Neural progenitor cell (in vitro differentiated cells): ENCODE data around the gene DND1. TPM values are rescaled to one million over a fixed set of nuclear protein-coding genes. Genes with fewer than 3 reads are reported as not detected.
A peak's percentile ranks its signal among the peaks of the same experiment; 100 is the strongest.

Source experiments
- DNase-seq: peaks from one replicate; pipeline ENCODE4 v3.0.0-alpha.2; 2016; ENCODE audit warnings: low spot score
- H2AFZ ChIP-seq: fragments of 200-600 bp; sonication (generic); replicated peaks from 2 replicates; pipeline ENCODE4 v1.6.1; 2016; ENCODE audit warnings: antibody characterized with exemption
- H3F3A ChIP-seq: fragments of 200-600 bp; sonication (generic); 2 replicates; pipeline ENCODE4 v1.6.1; 2016; ENCODE audit warnings: antibody characterized with exemption, low read depth
- H3K27ac ChIP-seq: fragments of 200-600 bp; sonication (generic); 2 replicates; pipeline ENCODE4 v1.5.1; 2016; ENCODE audit warnings: mild to moderate bottlenecking
- H3K27me3 ChIP-seq: fragments of 200-600 bp; sonication (generic); 2 replicates; pipeline ENCODE4 v1.6.1; 2016; ENCODE audit warnings: mild to moderate bottlenecking, moderate library complexity
- H3K36me3 ChIP-seq: fragments of 200-600 bp; sonication (generic); 2 replicates; pipeline ENCODE4 v1.5.1; 2016
- H3K4me1 ChIP-seq: fragments of 200-600 bp; sonication (generic); 2 replicates; pipeline ENCODE4 v1.6.1; 2016; ENCODE audit warnings: mixed run types
- H3K4me2 ChIP-seq: fragments of 200-600 bp; sonication (generic); 2 replicates; pipeline ENCODE4 v1.6.1; 2016
- H3K4me3 ChIP-seq: fragments of 200-600 bp; sonication (generic); 2 replicates; pipeline ENCODE4 v1.5.1; 2016
- H3K79me2 ChIP-seq: fragments of 200-600 bp; sonication (generic); 2 replicates; pipeline ENCODE4 v1.6.1; 2016; ENCODE audit warnings: low read depth
- H3K9ac ChIP-seq: fragments of 200-600 bp; sonication (generic); 2 replicates; pipeline ENCODE4 v1.6.1; 2016
- H3K9me3 ChIP-seq: fragments of 200-600 bp; sonication (generic); 2 replicates; pipeline ENCODE4 v1.5.1; 2016; ENCODE audit warnings: low read depth
- H4K20me1 ChIP-seq: fragments of 200-600 bp; sonication (generic); 2 replicates; pipeline ENCODE4 v1.6.1; 2016; ENCODE audit warnings: low read depth
- H3K27ac Mint-ChIP-seq: 3 replicates; pipeline ENCODE4 v1.8.0; 2021; ENCODE audit warnings: mixed read lengths
- H3K27me3 Mint-ChIP-seq: 2 replicates; pipeline ENCODE4 v1.8.0; 2022; ENCODE audit warnings: low read depth, mild to moderate bottlenecking, inconsistent platforms, moderate library complexity, mixed read lengths; ENCODE audit not compliant: insufficient read depth
- H3K36me3 Mint-ChIP-seq: 3 replicates; pipeline ENCODE4 v1.8.0; 2021; ENCODE audit warnings: mixed read lengths
- H3K4me1 Mint-ChIP-seq: 3 replicates; pipeline ENCODE4 v1.8.0; 2021; ENCODE audit warnings: mixed read lengths
- H3K4me3 Mint-ChIP-seq: 3 replicates; pipeline ENCODE4 v1.8.0; 2021; ENCODE audit warnings: mild to moderate bottlenecking, moderate library complexity, mixed read lengths
- H3K9me3 Mint-ChIP-seq: 3 replicates; pipeline ENCODE4 v1.8.0; 2020; ENCODE audit warnings: mixed read lengths
- EZH2 ChIP-seq: fragments of 200-600 bp; sonication (generic); IDR thresholded peaks from 2 replicates; pipeline ENCODE4 v1.6.1; 2017; ENCODE audit warnings: antibody characterized with exemption, mild to moderate bottlenecking, moderate library complexity
- EZH2phosphoT487 ChIP-seq: fragments of 200-600 bp; sonication (generic); IDR thresholded peaks from 2 replicates; pipeline ENCODE4 v1.6.1; 2017; ENCODE audit warnings: antibody characterized with exemption
- total RNA-seq: library from RNA; depleted of rRNA; stranded (reverse); fragments of >200 nt; gene quantifications from 2 replicates; pipeline ENCODE4 v1.2.3, GENCODE V29; 2015; ENCODE audit warnings: low replicate concordance
- TF ChIP-seq, protein P1 (sequence below): fragments of 200-600 bp; sonication (generic); IDR thresholded peaks from 2 replicates; pipeline ENCODE4 v1.5.1; 2017; ENCODE audit warnings: antibody characterized with exemption, mild to moderate bottlenecking

Gene DND1
- total RNA-seq, 1 donor from 2014 or later = 0.37 TPM

DNA sequence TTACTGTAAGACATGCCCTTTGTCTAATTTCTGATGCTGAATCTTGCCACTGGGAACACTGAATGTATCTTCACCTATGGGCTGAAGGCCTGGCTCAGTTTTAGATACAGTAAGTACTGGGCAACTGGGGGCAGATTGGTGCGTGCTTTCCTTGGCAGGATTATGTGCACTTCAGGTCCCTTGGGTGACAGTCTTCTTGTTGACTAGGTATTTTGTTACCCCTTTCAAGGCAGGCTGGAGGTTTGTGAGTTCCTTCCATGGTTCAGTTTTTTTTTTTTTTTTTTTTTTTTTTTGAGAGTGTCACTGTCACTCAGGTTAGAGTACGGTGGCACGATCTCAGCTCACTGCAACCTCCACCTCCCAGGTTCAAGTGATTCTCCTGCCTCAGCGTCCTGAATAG lies 34.4 kb upstream of the DND1 start:
- no peak overlapping the region for H3K4me3 ChIP-seq
- H3K27me3 Mint-ChIP-seq = peaks cover 13% of the 10 kb centered on the region
- H3K4me2 ChIP-seq = no peak overlapping the region
- H3K4me1 Mint-ChIP-seq = peaks cover 14% of the 10 kb centered on the region
- no peak overlapping the region for H3K9ac ChIP-seq
- no peak for TF ChIP-seq EZH2
- TF ChIP-seq, protein P1, sequence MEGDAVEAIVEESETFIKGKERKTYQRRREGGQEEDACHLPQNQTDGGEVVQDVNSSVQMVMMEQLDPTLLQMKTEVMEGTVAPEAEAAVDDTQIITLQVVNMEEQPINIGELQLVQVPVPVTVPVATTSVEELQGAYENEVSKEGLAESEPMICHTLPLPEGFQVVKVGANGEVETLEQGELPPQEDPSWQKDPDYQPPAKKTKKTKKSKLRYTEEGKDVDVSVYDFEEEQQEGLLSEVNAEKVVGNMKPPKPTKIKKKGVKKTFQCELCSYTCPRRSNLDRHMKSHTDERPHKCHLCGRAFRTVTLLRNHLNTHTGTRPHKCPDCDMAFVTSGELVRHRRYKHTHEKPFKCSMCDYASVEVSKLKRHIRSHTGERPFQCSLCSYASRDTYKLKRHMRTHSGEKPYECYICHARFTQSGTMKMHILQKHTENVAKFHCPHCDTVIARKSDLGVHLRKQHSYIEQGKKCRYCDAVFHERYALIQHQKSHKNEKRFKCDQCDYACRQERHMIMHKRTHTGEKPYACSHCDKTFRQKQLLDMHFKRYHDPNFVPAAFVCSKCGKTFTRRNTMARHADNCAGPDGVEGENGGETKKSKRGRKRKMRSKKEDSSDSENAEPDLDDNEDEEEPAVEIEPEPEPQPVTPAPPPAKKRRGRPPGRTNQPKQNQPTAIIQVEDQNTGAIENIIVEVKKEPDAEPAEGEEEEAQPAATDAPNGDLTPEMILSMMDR = no peak
- TF ChIP-seq EZH2phosphoT487 = no peak
- no peak overlapping the region for H3K27ac ChIP-seq
- H3K9me3 Mint-ChIP-seq = peaks cover 4% of the 10 kb centered on the region
- H3K27ac Mint-ChIP-seq = no peak overlapping the region
- peaks cover 27% of the 10 kb centered on the region for H3K27me3 ChIP-seq
- no peaks in the 10 kb centered on the region for H3K9me3 ChIP-seq
- H2AFZ ChIP-seq = no peak overlapping the region
- no peak for DNase-seq
- H3K36me3 ChIP-seq = peaks cover 16% of the 10 kb centered on the region
- H3K36me3 Mint-ChIP-seq = peaks cover 22% of the 10 kb centered on the region
- peaks cover 15% of the 10 kb centered on the region for H3F3A ChIP-seq
- no peaks in the 10 kb centered on the region for H3K79me2 ChIP-seq
- no peaks in the 10 kb centered on the region for H3K4me1 ChIP-seq
- H4K20me1 ChIP-seq = no peaks in the 10 kb centered on the region
- H3K4me3 Mint-ChIP-seq = no peak overlapping the region

DNA sequence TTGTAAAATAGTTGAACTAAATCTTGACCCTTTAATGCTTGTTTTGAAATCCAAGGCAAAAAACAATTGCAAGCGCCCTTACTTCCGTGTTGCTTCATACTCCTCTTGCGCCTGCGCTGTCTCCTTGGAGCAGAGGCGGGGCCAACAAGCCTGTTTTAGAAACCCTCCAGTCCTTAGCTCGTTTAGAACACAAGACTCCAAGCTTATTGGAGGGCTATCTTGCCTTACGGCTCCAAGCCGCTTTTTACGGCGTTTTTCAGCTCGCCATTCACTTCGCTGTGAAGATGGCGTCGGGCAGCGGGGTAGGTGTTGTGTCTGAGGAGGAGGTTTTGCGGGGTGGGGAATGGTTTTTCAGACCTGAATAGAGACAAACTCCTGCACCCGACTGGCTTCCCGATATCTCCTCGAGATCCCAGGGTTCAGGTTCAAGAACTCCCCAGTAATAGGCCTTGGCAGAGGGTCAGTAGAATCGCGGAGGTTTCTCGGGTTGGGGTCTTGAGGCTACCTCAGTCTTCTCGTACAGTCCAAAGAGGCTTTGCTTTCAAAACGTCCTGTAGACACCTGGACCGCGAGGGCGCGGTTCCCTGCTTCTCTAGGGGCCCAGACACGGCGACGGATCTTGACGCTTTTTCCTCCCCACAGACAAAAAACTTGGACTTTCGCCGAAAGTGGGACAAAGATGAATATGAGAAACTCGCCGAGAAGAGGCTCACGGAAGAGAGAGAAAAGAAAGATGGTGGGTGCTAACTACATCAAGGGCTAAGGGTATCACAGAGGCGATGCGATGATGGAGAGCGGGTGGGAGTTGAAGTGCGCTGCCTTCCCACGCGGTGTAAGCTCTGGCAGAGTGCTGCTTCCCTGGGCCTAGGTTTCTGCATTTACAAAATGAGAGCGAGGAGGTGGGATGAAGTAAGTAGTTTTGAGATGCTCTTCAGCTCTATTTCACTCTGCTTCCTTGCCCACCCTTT lies 27.1 kb upstream of the DND1 start, which contains the start of gene ZMAT2:
ZMAT2 (plus strand) TSS at position 271 of the 968 bp plus-strand sequence; CDS start at position 285, 14 bp downstream.
- H3K36me3 ChIP-seq = peaks cover 16% of the 10 kb centered on the region
- Mint-ChIP-seq H3K27me3 (peaks cover 2% of the 10 kb centered on the region), H3K36me3 (peaks cover 37% of the 10 kb centered on the region), H3K27ac (peak within 1 kb of the TSS; percentile 95), H3K4me3 (peak within 1 kb of the TSS; percentile 93), H3K4me1 (peaks cover 18% of the 10 kb centered on the region), H3K9me3 (no peaks in the 10 kb centered on the region)
- H3K9ac ChIP-seq = peak within 1 kb of the TSS; percentile 86
- H3K4me3 ChIP-seq = peak within 1 kb of the TSS; percentile 92
- no peak within 1 kb of the TSS for H3K27ac ChIP-seq
- H3K4me1 ChIP-seq = no peaks in the 10 kb centered on the region
- no peaks in the 10 kb centered on the region for H3K27me3 ChIP-seq
- no peaks in the 10 kb centered on the region for H3K9me3 ChIP-seq
- H3K79me2 ChIP-seq = peaks cover 20% of the 10 kb centered on the region
- TF ChIP-seq, protein P1 = no peak
- no peak for TF ChIP-seq EZH2
- no peak for TF ChIP-seq EZH2phosphoT487
- peak within 1 kb of the TSS; percentile 70 for H2AFZ ChIP-seq
- H3K4me2 ChIP-seq = peak within 1 kb of the TSS; percentile 86
- H4K20me1 ChIP-seq = no peaks in the 10 kb centered on the region
- DNase-seq = peak; percentile 97
- peaks cover 10% of the 10 kb centered on the region for H3F3A ChIP-seq

DNA sequence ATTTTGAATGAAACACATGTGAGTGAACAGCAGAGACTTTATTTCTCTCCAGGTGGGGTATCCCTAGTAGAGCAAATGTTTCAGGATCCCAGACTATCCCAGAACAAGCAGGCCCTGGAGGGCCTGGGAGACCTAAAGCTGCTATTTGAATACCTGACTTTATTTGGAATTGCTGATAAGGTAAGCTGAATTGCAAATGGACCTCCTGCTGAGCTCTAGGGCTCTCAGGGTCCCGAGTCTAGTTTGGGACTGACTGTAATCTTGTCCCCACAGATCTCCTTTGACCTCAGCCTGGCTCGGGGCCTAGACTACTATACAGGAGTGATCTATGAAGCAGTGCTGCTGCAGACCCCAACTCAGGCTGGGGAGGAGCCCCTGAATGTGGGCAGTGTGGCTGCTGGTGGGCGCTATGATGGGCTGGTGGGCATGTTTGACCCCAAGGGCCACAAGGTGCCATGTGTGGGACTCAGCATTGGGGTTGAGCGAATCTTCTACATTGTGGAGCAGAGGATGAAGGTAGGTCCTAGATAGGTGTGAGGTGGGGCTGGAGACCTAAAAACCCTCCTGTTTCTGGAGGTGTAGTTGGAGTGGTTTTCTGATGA lies 23.6 kb upstream of the DND1 start:
- H3K9me3 ChIP-seq = no peaks in the 10 kb centered on the region
- H4K20me1 ChIP-seq = peaks cover 11% of the 10 kb centered on the region
- Mint-ChIP-seq H3K36me3 (peaks cover 28% of the 10 kb centered on the region), H3K27me3 (peaks cover 2% of the 10 kb centered on the region), H3K9me3 (no peaks in the 10 kb centered on the region), H3K4me3 (no peak overlapping the region), H3K27ac (no peak overlapping the region), H3K4me1 (peaks cover 23% of the 10 kb centered on the region)
- H3K27me3 ChIP-seq = no peaks in the 10 kb centered on the region
- no peak overlapping the region for H3K4me3 ChIP-seq
- H3K27ac ChIP-seq = no peak overlapping the region
- peaks cover 3% of the 10 kb centered on the region for H3K36me3 ChIP-seq
- peaks cover 32% of the 10 kb centered on the region for H3K79me2 ChIP-seq
- H3K9ac ChIP-seq = no peak overlapping the region
- H2AFZ ChIP-seq = no peak overlapping the region
- DNase-seq = no peak
- H3K4me2 ChIP-seq = no peak overlapping the region
- H3K4me1 ChIP-seq = no peaks in the 10 kb centered on the region
- peaks cover 11% of the 10 kb centered on the region for H3F3A ChIP-seq
- TF ChIP-seq, protein P1 = no peak
- TF ChIP-seq EZH2phosphoT487 = no peak
- no peak for TF ChIP-seq EZH2
